ENCODE measurements around the gene FAM184A.

DNA sequence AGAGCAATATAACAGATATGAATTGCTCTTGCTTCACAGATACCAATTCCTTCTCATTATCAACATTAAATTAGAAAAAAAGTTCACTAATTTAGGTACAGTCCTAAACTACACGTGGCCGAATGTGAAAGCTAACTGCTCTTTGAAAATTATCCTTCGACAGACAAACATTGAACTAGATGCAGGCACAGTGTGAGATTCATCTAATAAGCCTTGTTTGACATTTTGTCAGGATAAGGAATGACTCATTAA is 1.1 kb downstream of the FAM184A start:
- no peak for TF ChIP-seq POLR2A (IDR thresholded peaks at IDR 0.05; ENCODE audit: low read depth, low read length)
- TF ChIP-seq FOS (IDR thresholded peaks at IDR 0.05; ENCODE audit: borderline replicate concordance, insufficient read depth, low read length): no peak
- TF ChIP-seq, protein P1, sequence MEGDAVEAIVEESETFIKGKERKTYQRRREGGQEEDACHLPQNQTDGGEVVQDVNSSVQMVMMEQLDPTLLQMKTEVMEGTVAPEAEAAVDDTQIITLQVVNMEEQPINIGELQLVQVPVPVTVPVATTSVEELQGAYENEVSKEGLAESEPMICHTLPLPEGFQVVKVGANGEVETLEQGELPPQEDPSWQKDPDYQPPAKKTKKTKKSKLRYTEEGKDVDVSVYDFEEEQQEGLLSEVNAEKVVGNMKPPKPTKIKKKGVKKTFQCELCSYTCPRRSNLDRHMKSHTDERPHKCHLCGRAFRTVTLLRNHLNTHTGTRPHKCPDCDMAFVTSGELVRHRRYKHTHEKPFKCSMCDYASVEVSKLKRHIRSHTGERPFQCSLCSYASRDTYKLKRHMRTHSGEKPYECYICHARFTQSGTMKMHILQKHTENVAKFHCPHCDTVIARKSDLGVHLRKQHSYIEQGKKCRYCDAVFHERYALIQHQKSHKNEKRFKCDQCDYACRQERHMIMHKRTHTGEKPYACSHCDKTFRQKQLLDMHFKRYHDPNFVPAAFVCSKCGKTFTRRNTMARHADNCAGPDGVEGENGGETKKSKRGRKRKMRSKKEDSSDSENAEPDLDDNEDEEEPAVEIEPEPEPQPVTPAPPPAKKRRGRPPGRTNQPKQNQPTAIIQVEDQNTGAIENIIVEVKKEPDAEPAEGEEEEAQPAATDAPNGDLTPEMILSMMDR (IDR thresholded peaks at IDR 0.05; ENCODE audit: extremely low read depth in 1 of 2, insufficient read depth in 1 of 2, low read depth in 1 of 2, low read length in 2 of 2): no peak
- TF ChIP-seq, protein P2, sequence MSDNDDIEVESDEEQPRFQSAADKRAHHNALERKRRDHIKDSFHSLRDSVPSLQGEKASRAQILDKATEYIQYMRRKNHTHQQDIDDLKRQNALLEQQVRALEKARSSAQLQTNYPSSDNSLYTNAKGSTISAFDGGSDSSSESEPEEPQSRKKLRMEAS (IDR thresholded peaks at IDR 0.05; ENCODE audit: insufficient read depth, insufficient read length): no peak

Data from endothelial cell of umbilical vein (primary cell).